Loucy (cell line): ENCODE data around the gene TMEM185A.
"Not testable (repeated sequence)": the region's sequence is repeated elsewhere in the genome, so short reads cannot be mapped to it uniquely, and the experiment has no call there.

Experiments
- H2AFZ ChIP-seq: fragments of 200-600 bp; sonication (generic); 2 replicates; pipeline ENCODE4 v1.6.0; 2016; ENCODE audit warnings: antibody characterized with exemption, mild to moderate bottlenecking, low read length, moderate library complexity
- H3F3A ChIP-seq: fragments of 200-600 bp; 2 replicates; pipeline ENCODE4 v1.6.0; 2016; ENCODE audit warnings: antibody characterized with exemption, low read depth, mild to moderate bottlenecking
- H3K27me3 ChIP-seq: fragments of 200-600 bp; sonication (generic); 2 replicates; pipeline ENCODE4 v1.6.1; 2014; ENCODE audit warnings: low read length, mild to moderate bottlenecking; ENCODE audit not compliant: insufficient read depth, poor library complexity, severe bottlenecking
- H3K36me3 ChIP-seq: fragments of 200-600 bp; sonication (generic); 2 replicates; pipeline ENCODE4 v1.6.1; 2016; ENCODE audit warnings: low read length; ENCODE audit not compliant: insufficient read depth
- H3K4me1 ChIP-seq: fragments of 200-600 bp; sonication (generic); 2 replicates; pipeline ENCODE4 v1.5.1; 2014; ENCODE audit warnings: low read length, mild to moderate bottlenecking; ENCODE audit not compliant: insufficient read depth, poor library complexity, severe bottlenecking
- H3K4me2 ChIP-seq: fragments of 200-600 bp; sonication (generic); 2 replicates; pipeline ENCODE4 v1.6.0; 2014; ENCODE audit warnings: antibody characterized with exemption, low read length, low read depth, mild to moderate bottlenecking; ENCODE audit not compliant: poor library complexity, severe bottlenecking
- H3K4me3 ChIP-seq: fragments of 200-600 bp; sonication (generic); 2 replicates; pipeline ENCODE4 v1.5.1; 2014; ENCODE audit warnings: low read length, mild to moderate bottlenecking, mixed read lengths; ENCODE audit not compliant: poor library complexity, severe bottlenecking
- H3K79me2 ChIP-seq: fragments of 200-600 bp; sonication (generic); 2 replicates; pipeline ENCODE4 v1.6.1; 2014; ENCODE audit warnings: low read length; ENCODE audit not compliant: insufficient read depth
- H3K9ac ChIP-seq: fragments of 200-600 bp; sonication (generic); 2 replicates; pipeline ENCODE4 v1.6.0; 2014; ENCODE audit warnings: mild to moderate bottlenecking, low read depth, low read length, moderate library complexity; ENCODE audit not compliant: poor library complexity, severe bottlenecking
- H3K9me2 ChIP-seq: fragments of 200-600 bp; sonication (generic); replicated peaks from 2 replicates; pipeline ENCODE4 v1.6.1; 2016; ENCODE audit warnings: low read depth, low read length, mixed read lengths
- H3K9me3 ChIP-seq: fragments of 200-600 bp; sonication (generic); 2 replicates; pipeline ENCODE4 v1.6.1; 2014; ENCODE audit warnings: mild to moderate bottlenecking, antibody characterized with exemption, low read length, low read depth; ENCODE audit not compliant: insufficient read depth
- H4K20me1 ChIP-seq: fragments of 200-600 bp; sonication (generic); 2 replicates; pipeline ENCODE4 v1.6.0; 2014; ENCODE audit warnings: antibody characterized with exemption, low read length, mild to moderate bottlenecking; ENCODE audit not compliant: insufficient read depth, poor library complexity, severe bottlenecking
- CTCF ChIP-seq: fragments of 200-600 bp; sonication (generic); conservative IDR thresholded peaks from 2 replicates; pipeline ENCODE4 v1.5.1; 2014; ENCODE audit warnings: mild to moderate bottlenecking, antibody characterized with exemption, low read length
- EZH2phosphoT487 ChIP-seq: fragments of 200-600 bp; IDR thresholded peaks from 2 replicates; pipeline ENCODE4 v1.6.1; 2018; ENCODE audit warnings: antibody characterized with exemption, mild to moderate bottlenecking, moderate library complexity, borderline replicate concordance

Gene TMEM185A

GRCh38 chrX:149656260-149656884 is 24.8 kb upstream of the TMEM185A start:
- not testable (repeated sequence) for H3K36me3 ChIP-seq, H3K9me3 ChIP-seq, H3K4me2 ChIP-seq, H3K9ac ChIP-seq, H3K4me3 ChIP-seq, H4K20me1 ChIP-seq, H3K27me3 ChIP-seq, H3K9me2 ChIP-seq, H3F3A ChIP-seq, H3K4me1 ChIP-seq, H3K79me2 ChIP-seq, H2AFZ ChIP-seq

DNA sequence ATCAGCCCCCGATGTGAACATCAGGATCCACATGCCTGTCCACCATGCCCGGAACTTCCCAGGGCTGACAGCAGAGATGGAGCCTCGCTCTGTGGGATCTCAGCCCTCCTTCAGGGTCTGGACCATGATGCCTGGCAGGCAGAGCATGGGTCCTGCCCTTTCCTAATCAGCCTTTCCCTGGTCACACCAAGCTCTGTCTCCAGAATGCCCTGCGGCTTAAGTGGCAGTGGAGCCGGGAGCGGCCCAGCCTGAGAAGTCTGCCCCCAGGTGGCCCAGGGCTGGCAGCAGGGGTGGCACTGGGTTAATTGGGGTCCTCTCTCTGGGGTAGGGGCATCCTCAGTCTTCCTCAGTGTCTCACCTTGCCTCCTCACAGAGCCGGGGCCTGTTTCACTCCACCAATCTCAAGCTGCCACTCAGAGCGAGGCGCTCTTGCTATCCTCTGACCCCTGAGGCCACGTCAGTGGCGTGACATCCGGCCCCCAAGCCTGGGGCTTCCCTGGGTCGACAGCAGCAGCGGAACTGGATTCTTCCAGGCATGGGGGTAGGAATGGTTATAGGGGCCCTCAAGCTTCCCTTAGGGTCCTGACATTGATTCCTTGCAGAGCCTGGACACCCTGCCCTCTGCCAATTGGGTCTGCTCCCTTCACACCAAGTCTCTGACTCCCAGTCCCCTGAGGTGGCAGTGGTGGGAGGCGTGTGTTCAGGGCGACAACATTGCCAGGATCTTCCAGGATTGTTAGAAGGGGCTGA is 20.8 kb upstream of the TMEM185A start:
- no peak for TF ChIP-seq CTCF
- TF ChIP-seq EZH2phosphoT487 = no peak

GRCh38 chrX:149650162-149650561 is 18.6 kb upstream of the TMEM185A start:
- Histone ChIP-seq H3K9me2 (no peaks in the 10 kb centered on the region), H3K27me3 (no peaks in the 10 kb centered on the region), H3K4me1 (no peaks in the 10 kb centered on the region)

More for the DNA sequence above, 20.8 kb upstream of the TMEM185A start:
- no peaks in the 10 kb centered on the region for H3K4me1 ChIP-seq
- no peaks in the 10 kb centered on the region for H3K9me2 ChIP-seq
- H2AFZ ChIP-seq = no peak overlapping the region
- H3K9me3 ChIP-seq = no peaks in the 10 kb centered on the region
- no peak overlapping the region for H3K4me3 ChIP-seq
- no peak overlapping the region for H3K4me2 ChIP-seq
- no peaks in the 10 kb centered on the region for H3K27me3 ChIP-seq
- H3F3A ChIP-seq = no peaks in the 10 kb centered on the region
- no peaks in the 10 kb centered on the region for H3K79me2 ChIP-seq
- no peaks in the 10 kb centered on the region for H3K36me3 ChIP-seq
- no peaks in the 10 kb centered on the region for H4K20me1 ChIP-seq
- H3K9ac ChIP-seq = no peak overlapping the region

More at GRCh38 chrX:149650162-149650561, 18.6 kb upstream of the TMEM185A start:
- Histone ChIP-seq H3F3A (no peaks in the 10 kb centered on the region), H3K4me3 (no peak overlapping the region), H4K20me1 (no peaks in the 10 kb centered on the region), H3K36me3 (no peaks in the 10 kb centered on the region), H3K79me2 (no peaks in the 10 kb centered on the region), H3K9me3 (no peaks in the 10 kb centered on the region), H3K9ac (no peak overlapping the region), H3K4me2 (no peak overlapping the region), H2AFZ (no peak overlapping the region)
- TF ChIP-seq EZH2phosphoT487 (no peak), CTCF (no peak)
